PFSK-1 (cell line): ENCODE measurements around the gene SPOCD1.

ENCODE experiments used
- POLR2AphosphoS5 ChIP-seq: IDR thresholded peaks from 2 replicates; pipeline ENCODE4 v1.6.1; 2012; ENCODE audit warnings: low read depth, mild to moderate bottlenecking, control low read depth, low read length, moderate library complexity
- SIN3A ChIP-seq: IDR thresholded peaks from 2 replicates; pipeline ENCODE4 v1.6.1; 2012; ENCODE audit warnings: mild to moderate bottlenecking, low read length, moderate library complexity, borderline replicate concordance; ENCODE audit not compliant: insufficient read depth
- TF ChIP-seq, protein P1 (sequence below), 2 experiments: IDR thresholded peaks; 2 replicates each; pipeline versions ENCODE4 v1.6.1 to v1.8.0; 2011 to 2012; ENCODE audit warnings: low read depth in 2 of 2, low read length in 2 of 2, control low read depth in 1 of 2, inconsistent platforms in 1 of 2, mild to moderate bottlenecking in 1 of 2, moderate library complexity in 1 of 2; ENCODE audit not compliant: insufficient read depth in 1 of 2

- no peak for TF ChIP-seq SIN3A
- TF ChIP-seq, protein P1, sequence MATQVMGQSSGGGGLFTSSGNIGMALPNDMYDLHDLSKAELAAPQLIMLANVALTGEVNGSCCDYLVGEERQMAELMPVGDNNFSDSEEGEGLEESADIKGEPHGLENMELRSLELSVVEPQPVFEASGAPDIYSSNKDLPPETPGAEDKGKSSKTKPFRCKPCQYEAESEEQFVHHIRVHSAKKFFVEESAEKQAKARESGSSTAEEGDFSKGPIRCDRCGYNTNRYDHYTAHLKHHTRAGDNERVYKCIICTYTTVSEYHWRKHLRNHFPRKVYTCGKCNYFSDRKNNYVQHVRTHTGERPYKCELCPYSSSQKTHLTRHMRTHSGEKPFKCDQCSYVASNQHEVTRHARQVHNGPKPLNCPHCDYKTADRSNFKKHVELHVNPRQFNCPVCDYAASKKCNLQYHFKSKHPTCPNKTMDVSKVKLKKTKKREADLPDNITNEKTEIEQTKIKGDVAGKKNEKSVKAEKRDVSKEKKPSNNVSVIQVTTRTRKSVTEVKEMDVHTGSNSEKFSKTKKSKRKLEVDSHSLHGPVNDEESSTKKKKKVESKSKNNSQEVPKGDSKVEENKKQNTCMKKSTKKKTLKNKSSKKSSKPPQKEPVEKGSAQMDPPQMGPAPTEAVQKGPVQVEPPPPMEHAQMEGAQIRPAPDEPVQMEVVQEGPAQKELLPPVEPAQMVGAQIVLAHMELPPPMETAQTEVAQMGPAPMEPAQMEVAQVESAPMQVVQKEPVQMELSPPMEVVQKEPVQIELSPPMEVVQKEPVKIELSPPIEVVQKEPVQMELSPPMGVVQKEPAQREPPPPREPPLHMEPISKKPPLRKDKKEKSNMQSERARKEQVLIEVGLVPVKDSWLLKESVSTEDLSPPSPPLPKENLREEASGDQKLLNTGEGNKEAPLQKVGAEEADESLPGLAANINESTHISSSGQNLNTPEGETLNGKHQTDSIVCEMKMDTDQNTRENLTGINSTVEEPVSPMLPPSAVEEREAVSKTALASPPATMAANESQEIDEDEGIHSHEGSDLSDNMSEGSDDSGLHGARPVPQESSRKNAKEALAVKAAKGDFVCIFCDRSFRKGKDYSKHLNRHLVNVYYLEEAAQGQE (IDR thresholded peaks at IDR 0.05; ENCODE audit: insufficient read depth in 1 of 2, low read depth in 2 of 2, low read length in 2 of 2): no peak
- no peak for TF ChIP-seq POLR2AphosphoS5
These were observed 47.4 kb downstream of the SPOCD1 start for GRCh38 chr1:31768407-31768907.
